SK-N-MC (cell line): ENCODE measurements around the gene ACAA2.

ENCODE experiments used
- DNase-seq: peaks from one replicate; pipeline ENCODE4 v3.0.0-alpha.2; 2011; ENCODE audit warnings: low read depth, low spot score
- H3K27ac ChIP-seq: fragments of 200-600 bp; sonication (generic); 2 replicates; pipeline ENCODE4 v1.5.1; 2016; ENCODE audit warnings: mixed run types
- H3K36me3 ChIP-seq: fragments of 200-600 bp; sonication (generic); 2 replicates; pipeline ENCODE4 v1.6.1; 2017; ENCODE audit warnings: antibody characterized with exemption, low read length, mixed read lengths; ENCODE audit not compliant: insufficient read depth
- H3K4me3 ChIP-seq: fragments of 200-600 bp; sonication (generic); 2 replicates; pipeline ENCODE4 v1.5.1; 2016
- H3K9ac ChIP-seq: fragments of 200-600 bp; sonication (generic); 2 replicates; pipeline ENCODE4 v1.8.0; 2017; ENCODE audit warnings: mixed run types, mixed read lengths; ENCODE audit not compliant: insufficient read length
- H3K9me3 ChIP-seq: fragments of 200-600 bp; sonication (generic); 2 replicates; pipeline ENCODE4 v1.6.1; 2017; ENCODE audit warnings: low read depth, mild to moderate bottlenecking, antibody characterized with exemption, low read length, moderate library complexity, mixed read lengths
- EZH2 ChIP-seq: fragments of 200-600 bp; sonication (generic); IDR thresholded peaks from one replicate; pipeline ENCODE4 v1.6.1; 2017; ENCODE audit warnings: antibody characterized with exemption
- FOXP2 ChIP-seq: optimal IDR thresholded peaks from 2 replicates; pipeline ENCODE3; 2011; ENCODE audit warnings: mild to moderate bottlenecking, moderate library complexity; ENCODE audit not compliant: insufficient read depth; ENCODE audit errors: extremely low read length, control extremely low read depth
- POLR2AphosphoS5 ChIP-seq: IDR thresholded peaks from 2 replicates; pipeline ENCODE4 v1.6.1; 2012; ENCODE audit warnings: mild to moderate bottlenecking, low read depth, low read length, borderline replicate concordance

The ACAA2 gene

DNA sequence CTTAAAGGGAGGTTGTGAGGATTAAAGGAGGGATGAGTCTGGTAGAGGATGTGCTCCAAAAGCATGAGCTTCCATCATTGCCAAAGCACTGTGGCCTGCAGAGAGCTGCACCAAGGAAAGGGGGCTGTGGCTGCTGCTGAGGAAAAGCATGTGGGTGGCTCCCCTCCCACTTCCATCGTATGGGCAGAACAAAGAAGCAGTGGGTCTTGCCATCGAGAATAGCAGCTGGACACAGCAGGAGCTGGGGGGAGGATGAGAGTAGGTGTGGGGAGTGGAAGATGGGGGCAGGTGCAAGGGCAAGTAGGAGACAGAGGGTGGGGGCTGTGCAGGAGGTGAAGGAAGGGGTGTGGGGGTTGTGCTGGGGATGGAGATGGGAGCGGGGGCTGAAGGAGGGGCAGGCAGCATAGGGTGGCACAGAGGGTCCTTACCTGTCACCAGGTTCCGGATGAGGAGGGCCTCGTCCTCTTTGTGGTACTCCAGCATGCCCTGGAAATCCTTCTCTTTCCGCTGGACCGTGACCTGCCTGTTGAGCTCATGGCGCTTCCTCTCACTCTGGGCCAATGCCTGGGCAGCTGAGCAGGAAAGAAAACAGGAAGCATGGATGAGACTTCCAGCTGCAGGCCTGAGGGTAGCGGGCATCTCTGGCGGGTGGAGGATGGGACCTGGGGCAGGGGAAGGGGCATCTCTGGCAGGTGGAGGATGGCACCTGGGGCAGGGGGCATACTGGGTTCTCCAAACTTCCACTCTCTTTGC lies 33.6 kb upstream of the ACAA2 start:
- Histone ChIP-seq H3K27ac (no peak overlapping the region), H3K36me3 (no peaks in the 10 kb centered on the region), H3K4me3 (no peak overlapping the region), H3K9me3 (no peaks in the 10 kb centered on the region), H3K9ac (no peak overlapping the region)
- TF ChIP-seq POLR2AphosphoS5 (no peak), FOXP2 (no peak), EZH2 (no peak)
- no peak for DNase-seq

DNA sequence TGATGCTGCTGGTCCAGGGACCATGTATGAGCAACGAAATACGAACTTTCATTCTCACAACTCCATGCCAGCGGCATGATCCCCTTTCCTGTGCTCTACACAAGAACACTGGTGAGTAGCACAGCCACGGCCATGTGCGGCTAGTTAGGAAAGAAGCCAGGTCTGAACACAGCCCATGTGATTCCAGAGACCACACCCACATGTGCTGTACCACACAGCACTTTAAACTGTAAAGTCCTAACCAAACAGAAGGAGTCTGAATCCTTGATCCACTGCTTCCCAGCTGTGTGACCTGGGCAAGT lies 33.0 kb upstream of the ACAA2 start:
- Histone ChIP-seq H3K9me3 (no peaks in the 10 kb centered on the region), H3K9ac (no peak overlapping the region), H3K36me3 (no peaks in the 10 kb centered on the region), H3K4me3 (no peak overlapping the region), H3K27ac (no peak overlapping the region)
- DNase-seq: no peak
- TF ChIP-seq FOXP2 (no peak), POLR2AphosphoS5 (no peak), EZH2 (no peak)

DNA sequence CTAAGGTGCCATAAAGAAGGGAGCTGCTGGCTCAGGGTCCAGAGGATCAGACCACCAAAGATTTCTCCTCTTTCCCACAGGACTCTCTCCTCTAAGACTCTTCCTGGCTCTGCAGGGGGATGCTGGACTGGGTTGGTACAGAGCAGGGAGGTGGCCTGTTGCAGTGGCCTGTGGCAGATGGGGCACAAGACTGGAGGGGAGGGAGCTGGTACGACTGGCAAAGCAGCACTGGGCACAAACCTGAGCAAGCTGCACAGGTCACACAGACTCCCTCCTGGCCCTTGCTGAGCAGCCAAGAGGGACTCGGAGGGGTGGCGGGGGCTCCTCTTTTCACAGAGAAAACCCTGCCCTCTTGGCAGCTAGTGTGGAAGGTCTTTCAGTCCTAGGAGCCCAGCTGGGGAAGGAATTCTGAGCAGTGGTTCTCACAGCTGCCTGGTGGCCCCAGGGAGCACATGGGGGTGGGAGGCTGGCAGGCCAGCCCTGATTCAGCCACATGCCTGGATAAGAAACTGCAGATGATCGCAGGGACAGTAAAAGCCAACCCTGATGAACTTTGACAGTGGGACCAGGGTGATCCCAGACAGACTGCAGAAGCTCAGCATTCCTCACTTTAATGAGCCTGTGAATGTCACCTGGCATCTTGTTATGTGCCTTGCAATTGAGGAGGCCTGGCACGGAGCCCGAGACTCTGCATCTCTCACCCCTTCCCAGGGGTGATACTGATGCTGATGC lies 32.5 kb upstream of the ACAA2 start:
- H3K36me3 ChIP-seq: no peaks in the 10 kb centered on the region
- no peak for DNase-seq
- no peak for TF ChIP-seq EZH2
- no peak overlapping the region for H3K9ac ChIP-seq
- H3K4me3 ChIP-seq: no peak overlapping the region
- no peak overlapping the region for H3K27ac ChIP-seq
- no peaks in the 10 kb centered on the region for H3K9me3 ChIP-seq

DNA sequence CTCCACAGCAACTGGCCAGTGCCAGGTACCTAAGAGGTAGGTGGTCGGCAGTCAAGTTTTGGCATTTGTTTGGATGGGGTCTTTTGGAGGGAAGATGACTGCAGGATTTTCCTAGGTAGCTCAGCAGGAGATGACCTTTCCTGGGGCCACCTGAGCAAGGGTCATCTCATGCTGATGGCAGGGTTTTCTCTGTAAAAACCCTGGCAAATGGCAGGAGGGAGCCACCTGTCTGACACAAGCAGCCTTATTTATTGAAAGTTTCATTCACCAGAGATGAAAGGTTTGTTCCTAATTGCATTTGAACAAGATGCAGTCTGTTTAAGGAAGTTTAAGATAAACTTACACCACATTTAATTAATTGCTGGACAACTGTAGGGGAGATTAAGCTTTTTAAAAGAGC lies 31.6 kb upstream of the ACAA2 start:
- H3K27ac ChIP-seq: no peak overlapping the region
- no peak for DNase-seq
- H3K9me3 ChIP-seq: no peaks in the 10 kb centered on the region
- TF ChIP-seq EZH2 (no peak), FOXP2 (no peak), POLR2AphosphoS5 (no peak)
- H3K4me3 ChIP-seq: no peak overlapping the region
- H3K36me3 ChIP-seq: no peaks in the 10 kb centered on the region
- no peak overlapping the region for H3K9ac ChIP-seq

DNA sequence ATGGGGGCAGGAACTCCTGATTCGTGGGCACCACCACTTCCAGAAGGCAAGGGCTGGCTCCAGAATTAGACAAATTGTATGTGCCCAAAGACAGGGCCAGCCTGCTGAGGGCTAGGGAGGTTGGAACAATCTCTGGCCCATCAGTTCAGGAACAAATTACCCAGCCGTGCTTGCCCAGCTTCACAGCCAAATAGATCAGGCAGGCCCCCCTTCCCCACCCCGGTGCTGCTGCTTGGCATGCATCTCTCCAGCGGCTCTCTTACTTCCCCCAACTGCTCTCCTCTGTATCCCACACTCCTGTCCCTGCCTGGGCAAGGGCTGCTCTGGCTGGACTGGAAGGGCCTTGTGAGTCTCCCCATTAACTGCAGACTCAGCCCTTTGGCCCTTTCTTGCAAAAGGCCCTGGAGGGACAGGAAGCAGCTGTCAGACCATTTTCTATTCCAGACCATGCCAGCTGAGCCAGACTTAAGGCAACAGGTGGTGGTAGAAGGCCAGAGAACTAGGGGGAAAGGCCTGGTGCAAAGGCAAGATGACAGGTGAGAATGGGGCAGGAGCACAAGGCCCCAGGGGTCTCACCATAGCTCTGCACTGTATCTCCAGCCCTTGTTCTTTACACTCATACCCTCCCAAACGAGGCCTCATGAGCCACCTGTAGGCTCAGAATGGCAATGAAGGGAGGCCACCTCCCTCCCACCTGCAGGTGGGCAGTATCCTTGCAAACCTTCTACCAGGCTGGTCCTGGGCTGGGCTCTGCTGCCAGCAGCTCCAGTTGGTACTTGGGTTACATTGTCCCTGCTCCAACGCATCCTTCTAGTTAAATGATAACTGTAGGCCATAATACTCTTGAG lies 30.7 kb upstream of the ACAA2 start:
- Histone ChIP-seq H3K9ac (no peak overlapping the region), H3K36me3 (no peaks in the 10 kb centered on the region), H3K9me3 (no peaks in the 10 kb centered on the region), H3K27ac (no peak overlapping the region), H3K4me3 (no peak overlapping the region)
- TF ChIP-seq EZH2: no peak
- no peak for TF ChIP-seq FOXP2
- no peak for TF ChIP-seq POLR2AphosphoS5
- no peak for DNase-seq

DNA sequence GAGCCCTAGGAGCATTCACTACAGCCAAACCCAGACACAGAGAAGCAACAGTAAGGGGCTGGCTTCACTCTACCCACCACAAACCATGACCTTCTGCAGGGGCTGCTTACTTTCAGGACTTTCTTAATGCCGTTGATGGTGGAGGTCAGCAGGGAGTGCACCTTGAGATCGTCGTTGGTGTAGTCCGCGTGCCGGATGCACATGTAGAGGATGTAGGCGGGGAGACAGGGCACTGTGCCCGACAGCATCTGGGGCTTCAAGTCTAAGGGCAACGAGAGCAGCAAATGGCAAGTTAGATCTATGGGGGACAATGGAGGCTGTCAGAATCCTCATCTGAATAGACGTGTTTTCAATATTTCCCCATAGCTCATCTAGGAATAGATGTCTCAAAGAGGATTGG lies 29.8 kb upstream of the ACAA2 start:
- TF ChIP-seq FOXP2: no peak
- no peak for TF ChIP-seq POLR2AphosphoS5
- no peak for TF ChIP-seq EZH2
- H3K4me3 ChIP-seq: no peak overlapping the region
- H3K36me3 ChIP-seq: no peaks in the 10 kb centered on the region
- DNase-seq: no peak
- no peak overlapping the region for H3K9ac ChIP-seq
- no peak overlapping the region for H3K27ac ChIP-seq
- H3K9me3 ChIP-seq: no peaks in the 10 kb centered on the region

DNA sequence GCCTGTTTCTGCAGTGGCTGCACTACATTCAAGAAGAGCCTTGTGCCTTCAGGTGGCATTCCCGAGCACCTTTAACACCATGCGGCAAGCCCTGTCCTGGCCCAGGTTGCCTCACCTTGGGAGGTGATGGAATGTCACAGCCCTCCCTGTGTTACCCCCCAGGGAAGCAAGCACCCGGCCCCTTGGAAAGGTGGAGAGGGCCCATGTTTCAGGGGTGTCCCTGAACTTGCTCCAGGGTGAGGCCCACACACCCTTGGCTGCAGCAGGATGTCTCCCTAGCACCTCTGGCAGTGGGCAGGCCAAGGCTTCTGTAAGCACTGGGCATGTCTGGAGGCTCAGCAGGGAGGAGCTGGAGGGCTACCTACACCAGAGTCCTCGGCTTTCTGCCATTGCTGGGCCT lies 29.3 kb upstream of the ACAA2 start:
- Histone ChIP-seq H3K9ac (no peak overlapping the region), H3K9me3 (no peaks in the 10 kb centered on the region), H3K36me3 (no peaks in the 10 kb centered on the region), H3K4me3 (no peak overlapping the region), H3K27ac (no peak overlapping the region)
- DNase-seq: no peak
- TF ChIP-seq POLR2AphosphoS5 (no peak), FOXP2 (no peak), EZH2 (no peak)

DNA sequence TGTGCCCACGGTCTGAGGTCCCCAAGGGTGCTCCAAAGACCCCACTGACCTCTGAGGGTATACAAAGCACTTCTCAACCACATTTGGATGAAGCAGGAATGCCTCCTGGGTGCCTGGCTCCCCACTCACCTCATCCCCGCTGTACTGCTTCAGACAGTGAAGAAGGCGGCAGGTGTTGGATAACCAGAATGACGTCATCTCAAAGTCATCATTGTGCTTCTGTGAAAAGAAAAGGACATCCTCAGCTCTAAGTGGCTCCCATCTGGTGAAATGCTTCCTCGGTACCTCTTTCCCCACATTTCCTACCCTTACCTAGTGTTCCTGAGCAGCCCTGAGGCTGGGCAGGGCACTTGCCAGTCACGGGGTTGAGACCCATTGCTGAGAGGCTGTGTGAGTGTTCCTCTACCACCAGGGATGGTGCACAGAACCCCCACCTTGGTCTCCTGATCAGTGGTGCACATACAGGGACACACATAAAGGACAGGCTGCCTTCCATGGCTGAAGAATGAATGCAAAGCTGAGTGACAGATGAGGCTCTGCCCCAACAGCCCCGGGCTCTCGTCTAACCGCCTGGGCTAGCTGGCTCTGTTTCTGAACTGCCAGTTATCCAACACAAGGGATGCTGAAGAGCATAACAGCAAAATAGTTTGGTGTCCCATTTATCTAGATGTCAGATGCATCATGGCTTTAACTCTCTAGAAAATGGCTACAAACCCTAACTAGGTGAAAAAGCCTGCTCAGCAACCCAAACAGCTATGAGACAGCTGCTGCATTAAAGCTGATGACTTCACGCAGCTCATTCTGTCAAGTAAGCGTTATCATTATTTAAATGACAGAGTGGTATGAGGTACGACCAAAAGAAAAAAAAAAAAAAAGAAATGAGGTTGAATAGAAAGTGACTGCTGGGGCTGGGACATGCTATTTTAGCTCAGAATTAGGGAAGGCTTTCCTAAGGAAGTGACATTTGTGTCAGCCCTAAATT lies 28.2 kb upstream of the ACAA2 start:
- TF ChIP-seq FOXP2: no peak
- no peak for TF ChIP-seq EZH2
- no peak overlapping the region for H3K9ac ChIP-seq
- H3K4me3 ChIP-seq: no peak overlapping the region
- no peaks in the 10 kb centered on the region for H3K9me3 ChIP-seq
- H3K36me3 ChIP-seq: no peaks in the 10 kb centered on the region
- DNase-seq: no peak
- no peak overlapping the region for H3K27ac ChIP-seq
